HEK293 (cell line): ENCODE measurements around the gene PRPF31.

Source experiments
- CTCF ChIA-PET: fragments of 350-600 bp; formaldehyde crosslinking; extraction: SDS; loops from one replicate; lab custom pipeline; 2021; ENCODE audit warnings: antibody characterized with exemption; lab: Yijun Ruan, JAX
- POLR2A ChIA-PET: fragments of 300-600 bp; formaldehyde crosslinking; extraction: SDS; loops from one replicate; lab custom pipeline; 2020; ENCODE audit warnings: antibody characterized with exemption, inconsistent platforms; lab: Yijun Ruan, JAX
- H3K27ac ChIP-seq: fragments of 200-500 bp; sonication (Bioruptor generic); 2 replicates; pipeline ENCODE4 v1.5.1; 2014; ENCODE audit warnings: low read depth, low read length, control low read depth, inconsistent platforms; ENCODE audit errors: extremely low read depth
- H3K36me3 ChIP-seq, 2 experiments: fragments of 200-500 bp in 1 of 2; sonication (Bioruptor generic) in 1 of 2; 1 replicate in 1 of 2; 2 replicates in 1 of 2; pipeline ENCODE4 v1.5.1; 2014 to 2017; ENCODE audit warnings: inconsistent platforms in 2 of 2, low read length in 2 of 2; ENCODE audit not compliant: control insufficient read depth in 2 of 2, insufficient read depth in 1 of 2
- H3K4me1 ChIP-seq: fragments of 200-500 bp; sonication (Bioruptor generic); 2 replicates; pipeline ENCODE4 v1.5.1; 2014; ENCODE audit warnings: mild to moderate bottlenecking, low read length, inconsistent platforms; ENCODE audit not compliant: control insufficient read depth, insufficient read depth
- H3K4me3 ChIP-seq: 2 replicates; pipeline ENCODE4 v1.5.1; 2011; ENCODE audit warnings: low read depth, mild to moderate bottlenecking, control low read depth, low read length, moderate library complexity
- H3K9me3 ChIP-seq: fragments of 200-500 bp; sonication (Bioruptor generic); 2 replicates; pipeline ENCODE4 v1.5.1; 2014; ENCODE audit warnings: low read depth, low read length, inconsistent platforms; ENCODE audit not compliant: control insufficient read depth, insufficient read depth
- AEBP2 ChIP-seq: fragments of 450-650 bp; formaldehyde crosslinking; IDR thresholded peaks from 2 replicates; pipeline ENCODE4 v1.5.1; 2016; ENCODE audit warnings: missing biosample characterization, missing genetic modification characterization, borderline replicate concordance
- ATF2 ChIP-seq: fragments of 450-650 bp; formaldehyde crosslinking; IDR thresholded peaks from 2 replicates; pipeline ENCODE4 v1.5.1; 2016; ENCODE audit warnings: missing biosample characterization, missing genetic modification characterization, low read depth
- EGR2 ChIP-seq: fragments of 450-650 bp; formaldehyde crosslinking; IDR thresholded peaks from 2 replicates; pipeline ENCODE4 v1.5.1; 2016; ENCODE audit warnings: low read depth, missing biosample characterization, missing genetic modification characterization
- KLF8 ChIP-seq: fragments of 450-650 bp; formaldehyde crosslinking; IDR thresholded peaks from 2 replicates; pipeline ENCODE4 v1.5.1; 2016; ENCODE audit warnings: missing biosample characterization, missing genetic modification characterization
- TSHZ1 ChIP-seq: fragments of 450-650 bp; formaldehyde crosslinking; IDR thresholded peaks from 2 replicates; pipeline ENCODE4 v1.5.1; 2016; ENCODE audit warnings: missing biosample characterization, missing genetic modification characterization, borderline replicate concordance
- YY2 ChIP-seq: fragments of 450-650 bp; formaldehyde crosslinking; IDR thresholded peaks from 2 replicates; pipeline ENCODE4 v1.5.1; 2016; ENCODE audit warnings: missing biosample characterization, missing genetic modification characterization
- ZBTB1 ChIP-seq: fragments of 450-650 bp; formaldehyde crosslinking; IDR thresholded peaks from 2 replicates; pipeline ENCODE4 v1.5.1; 2016; ENCODE audit warnings: missing biosample characterization, missing genetic modification characterization
- ZBTB17 ChIP-seq: fragments of 450-650 bp; formaldehyde crosslinking; IDR thresholded peaks from 2 replicates; pipeline ENCODE4 v1.5.1; 2016; ENCODE audit warnings: missing biosample characterization, missing genetic modification characterization
- ZNF114 ChIP-seq: fragments of 450-650 bp; formaldehyde crosslinking; IDR thresholded peaks from 2 replicates; pipeline ENCODE4 v1.5.0; 2017; ENCODE audit warnings: missing biosample characterization, missing genetic modification characterization
- ZNF121 ChIP-seq: fragments of 450-650 bp; formaldehyde crosslinking; IDR thresholded peaks from 2 replicates; pipeline ENCODE4 v1.5.1; 2016; ENCODE audit warnings: missing biosample characterization, missing genetic modification characterization
- ZNF211 ChIP-seq: fragments of 450-650 bp; formaldehyde crosslinking; IDR thresholded peaks from 2 replicates; pipeline ENCODE4 v1.5.1; 2016; ENCODE audit warnings: low read depth, missing biosample characterization, missing genetic modification characterization
- ZNF24 ChIP-seq: fragments of 450-650 bp; formaldehyde crosslinking; IDR thresholded peaks from 2 replicates; pipeline ENCODE4 v1.5.1; 2016; ENCODE audit warnings: missing biosample characterization, missing genetic modification characterization
- ZNF341 ChIP-seq: fragments of 450-650 bp; formaldehyde crosslinking; IDR thresholded peaks from 2 replicates; pipeline ENCODE4; 2016; ENCODE audit warnings: low read depth, missing biosample characterization, missing genetic modification characterization
- ZNF362 ChIP-seq: fragments of 450-650 bp; formaldehyde crosslinking; IDR thresholded peaks from 2 replicates; pipeline ENCODE4 v1.5.1; 2016; ENCODE audit warnings: missing biosample characterization, missing genetic modification characterization
- ZNF433 ChIP-seq: fragments of 450-650 bp; formaldehyde crosslinking; IDR thresholded peaks from 2 replicates; pipeline ENCODE4 v1.5.1; 2016; ENCODE audit warnings: missing biosample characterization, missing genetic modification characterization, low read depth
- ZNF514 ChIP-seq: fragments of 450-650 bp; formaldehyde crosslinking; IDR thresholded peaks from 2 replicates; pipeline ENCODE4 v1.5.1; 2016; ENCODE audit warnings: missing biosample characterization, missing genetic modification characterization
- ZNF704 ChIP-seq: fragments of 450-650 bp; formaldehyde crosslinking; IDR thresholded peaks from 2 replicates; pipeline ENCODE4 v1.5.1; 2016; ENCODE audit warnings: missing biosample characterization, missing genetic modification characterization
- ZNF707 ChIP-seq: fragments of 450-650 bp; formaldehyde crosslinking; IDR thresholded peaks from 2 replicates; pipeline ENCODE4 v1.5.1; 2016; ENCODE audit warnings: missing biosample characterization, missing genetic modification characterization

Gene PRPF31

GRCh38 chr19:54124393-54124792 lies 8.8 kb downstream of the PRPF31 start (continued):
- no peak for TF ChIP-seq TSHZ1 (tag by site-specific recombination)
- no peak for TF ChIP-seq ATF2 (tag by site-specific recombination)
- TF ChIP-seq ZNF514: no peak
- no peak for TF ChIP-seq KLF8 (tag by site-specific recombination)
- TF ChIP-seq ZNF433: no peak
- TF ChIP-seq ZNF362 (tag by site-specific recombination): no peak
- TF ChIP-seq ZBTB1 (tag by site-specific recombination): no peak
- no peak for TF ChIP-seq ZNF707
- no peak for TF ChIP-seq ZNF114 (tag by site-specific recombination)
- TF ChIP-seq ZBTB17 (tag by site-specific recombination): no peak
- no peak for TF ChIP-seq EGR2 (tag by site-specific recombination)
- no peak for TF ChIP-seq ZNF211
- TF ChIP-seq AEBP2 (tag by site-specific recombination): no peak

GRCh38 chr19:54125713-54126112 lies 10.2 kb downstream of the PRPF31 start:
- H3K36me3 ChIP-seq: peaks cover 12 to 89% of the 10 kb centered on the region in 2 experiments; a peak in 2 of 3 replicates

More at GRCh38 chr19:54125713-54126112, 10.2 kb downstream of the PRPF31 start:
- Histone ChIP-seq H3K9me3 (no peaks in the 10 kb centered on the region), H3K27ac (no peak overlapping the region), H3K4me3 (no peak overlapping the region), H3K4me1 (no peaks in the 10 kb centered on the region)
- ChIA-PET POLR2A (interaction anchor here (1.1 to 6.2 kb wide), 2 partner anchors 11 kb away, joined by 5 to 37 read pairs; partner anchors contain the start of genes CNOT3, PRPF31 and TFPT), CTCF (interaction anchor here (0.6 kb wide), 1 partner anchor 28 kb away, joined by 3 read pairs; no protein-coding TSS in a partner anchor)
- TF ChIP-seq ZNF121 (tag by site-specific recombination) (no peak), YY2 (no peak), ZNF341 (tag by site-specific recombination) (no peak), ZNF24 (tag by site-specific recombination) (no peak), ZNF433 (no peak), ZNF704 (tag by site-specific recombination) (no peak)
